GM19240 (cell line): ENCODE data around the gene TMCC1.
"Not testable (repeated sequence)": the region's sequence is repeated elsewhere in the genome, so short reads cannot be mapped to it uniquely, and the experiment has no call there.

ENCODE experiments used
- DNase-seq: peaks from one replicate; pipeline ENCODE4 v3.0.0; 2011; ENCODE audit warnings: low spot score; ENCODE audit not compliant: insufficient read length

The TMCC1 gene

DNA sequence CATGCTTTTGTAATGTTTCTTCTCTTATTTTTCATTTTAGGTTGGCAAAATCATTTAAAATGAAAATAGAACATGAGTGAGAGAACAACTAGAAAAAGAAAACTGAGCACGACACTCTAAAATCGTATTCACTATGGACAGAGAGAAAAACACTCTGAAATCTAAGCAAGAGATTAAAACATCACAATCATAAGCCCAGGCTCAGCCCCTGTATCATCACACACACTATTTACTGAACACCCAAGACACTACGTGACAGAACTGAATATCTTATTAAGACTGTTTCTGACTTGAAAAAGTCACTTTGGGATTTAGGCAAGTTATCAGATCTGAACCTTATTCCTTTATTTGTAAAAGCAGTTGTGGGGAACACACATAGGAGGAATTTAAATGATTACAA lies 204.5 kb downstream of the TMCC1 start:
- no peak for DNase-seq

- DNase-seq, result no peak
Observed at GRCh38 chr3:129688271-129688895, 205.1 kb downstream of the TMCC1 start.

DNA sequence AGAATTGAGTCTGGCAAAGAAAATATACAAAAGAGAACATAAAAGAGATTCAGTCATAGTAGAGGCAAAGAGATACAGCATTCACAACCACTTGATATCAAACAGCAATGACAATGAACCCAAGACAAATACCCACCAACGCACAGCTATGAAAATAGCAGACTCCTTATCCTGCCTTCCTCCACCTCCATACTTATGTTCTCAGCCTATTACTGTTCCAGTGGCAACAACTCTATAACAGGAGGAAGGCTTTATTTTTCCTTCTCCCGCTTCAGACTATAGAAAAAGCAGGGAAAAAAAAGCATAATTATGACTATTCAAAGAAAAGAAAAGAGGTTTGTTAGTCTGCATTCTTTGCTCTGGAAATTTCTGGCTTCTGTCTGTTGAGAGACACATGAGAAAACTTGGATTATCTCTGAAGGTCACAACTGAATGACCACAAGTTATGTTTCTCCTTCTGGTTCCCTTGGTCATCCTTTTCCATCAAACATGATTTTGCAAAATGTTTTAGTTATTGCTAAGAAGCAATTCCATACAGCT lies 205.9 kb downstream of the TMCC1 start:
- no peak for DNase-seq

DNA sequence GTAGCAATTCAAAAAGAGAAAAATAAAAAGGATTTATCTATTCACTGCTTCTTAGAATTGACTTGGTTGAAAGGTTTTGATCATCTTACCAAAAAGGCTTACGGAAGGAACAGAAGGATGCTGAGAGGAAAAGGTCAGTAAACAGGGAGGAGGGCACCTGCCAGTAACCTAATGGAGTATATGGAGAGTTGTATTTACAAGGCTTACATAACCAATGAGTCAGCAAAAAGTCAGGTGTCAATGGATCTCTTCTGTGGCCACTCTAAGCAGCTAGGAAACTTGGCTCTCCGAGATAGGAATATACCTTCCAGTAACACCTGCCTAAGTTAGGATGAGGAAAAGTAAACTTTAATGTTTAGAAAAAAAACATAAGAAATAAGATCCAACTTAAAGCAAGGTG lies 206.6 kb downstream of the TMCC1 start:
- DNase-seq, result no peak

DNA sequence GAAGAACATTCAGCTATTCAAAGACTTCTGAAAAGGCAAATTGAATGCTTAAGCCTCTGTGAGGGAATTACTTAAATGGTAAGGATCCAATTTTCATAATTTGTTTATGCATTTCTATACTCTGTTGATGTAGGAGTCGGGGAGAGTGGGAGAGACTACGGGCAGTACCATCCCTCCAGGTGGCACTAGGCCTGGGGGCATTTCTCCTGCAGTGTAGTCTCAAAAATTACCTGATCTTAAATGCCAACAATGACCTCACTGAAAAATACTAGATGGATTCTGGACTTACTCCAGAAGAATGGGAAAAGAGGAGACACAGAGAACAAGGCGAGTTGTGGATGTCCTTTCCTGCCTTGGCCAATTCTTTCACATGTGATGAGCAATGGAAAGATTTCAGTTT lies 209.2 kb downstream of the TMCC1 start:
- DNase-seq, result no peak

GRCh38 chr3:129683201-129683600 lies 210.3 kb downstream of the TMCC1 start:
- DNase-seq, result no peak

DNA sequence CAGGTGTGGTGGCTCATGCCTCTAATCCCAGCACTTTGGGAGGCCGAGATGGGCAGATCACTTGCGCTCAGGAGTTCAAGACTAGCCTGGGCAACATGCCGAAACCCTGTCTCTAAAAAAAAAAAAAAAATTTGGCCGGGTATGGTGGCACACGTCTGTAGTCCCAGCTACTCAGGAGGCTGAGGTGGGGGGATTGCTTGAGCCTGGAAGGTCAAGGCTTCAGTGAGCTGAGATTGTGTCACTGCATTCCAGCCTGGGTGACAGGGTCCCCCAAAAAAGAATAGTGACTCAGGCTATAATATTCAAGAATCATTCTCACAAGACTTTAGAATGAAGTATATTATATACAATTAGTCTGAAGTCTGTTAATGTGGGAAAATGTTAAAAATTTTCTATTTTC lies 216.5 kb downstream of the TMCC1 start:
- no peak for DNase-seq

DNA sequence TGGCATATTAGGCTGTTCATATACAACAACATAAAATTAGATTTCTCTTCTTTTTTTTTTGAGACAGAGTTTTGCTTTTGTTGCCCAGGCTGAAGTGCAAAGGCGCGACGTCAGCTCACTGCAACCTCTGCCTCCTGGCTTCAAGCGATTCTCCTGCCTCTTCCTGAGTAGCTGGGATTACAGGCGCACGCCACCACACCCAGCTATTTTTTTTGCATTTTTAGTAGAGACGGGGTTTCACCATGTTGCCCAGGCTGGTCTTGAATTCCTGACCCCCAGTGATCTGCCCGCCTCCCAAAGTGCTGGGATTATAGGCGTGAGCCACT lies 218.8 kb downstream of the TMCC1 start:
- not testable (repeated sequence) for DNase-seq

DNA sequence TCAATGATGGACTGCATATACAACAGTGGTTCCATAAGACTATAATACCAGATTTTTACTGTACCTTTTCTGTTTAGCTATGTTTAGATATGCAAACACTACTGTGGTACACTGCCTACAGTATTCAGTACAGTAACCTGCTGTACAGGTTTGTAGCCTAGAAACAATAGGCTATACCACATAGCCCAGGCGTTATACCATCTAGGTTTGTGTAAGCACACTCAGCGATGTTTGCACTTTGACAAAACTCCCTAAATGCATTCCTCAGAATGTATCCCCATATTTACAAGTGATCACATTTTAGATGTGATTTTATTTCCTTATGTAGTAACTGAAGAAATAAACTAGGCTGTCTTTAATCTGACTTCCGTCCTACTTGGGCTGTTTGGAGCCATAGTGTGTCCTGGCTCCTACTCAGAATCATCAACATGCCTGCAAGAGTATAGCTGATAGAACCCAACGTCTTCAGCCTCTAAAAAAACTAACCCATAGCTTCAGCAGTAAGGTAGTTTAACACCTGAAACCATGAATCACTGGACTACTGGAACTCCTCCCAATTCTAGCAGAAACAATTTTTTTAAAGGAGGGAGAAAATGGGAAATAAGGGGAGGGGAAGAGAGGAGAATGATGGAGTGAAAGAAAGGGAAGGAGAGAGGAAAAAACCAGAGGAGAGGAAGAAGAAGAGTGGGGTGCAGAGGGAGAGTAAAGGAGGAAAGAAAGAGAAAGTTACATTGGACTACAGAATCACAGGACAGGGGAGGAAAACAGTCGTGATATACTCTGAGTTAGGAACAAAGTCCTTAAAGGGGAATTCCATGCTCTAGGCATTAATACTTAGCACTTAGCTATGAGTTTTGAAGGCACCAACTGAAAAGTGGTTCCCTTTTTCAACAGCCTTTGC lies 219.4 kb downstream of the TMCC1 start:
- no peak for DNase-seq

- no peak for DNase-seq
Observed at GRCh38 chr3:129673012-129673411, 220.5 kb downstream of the TMCC1 start.

DNA sequence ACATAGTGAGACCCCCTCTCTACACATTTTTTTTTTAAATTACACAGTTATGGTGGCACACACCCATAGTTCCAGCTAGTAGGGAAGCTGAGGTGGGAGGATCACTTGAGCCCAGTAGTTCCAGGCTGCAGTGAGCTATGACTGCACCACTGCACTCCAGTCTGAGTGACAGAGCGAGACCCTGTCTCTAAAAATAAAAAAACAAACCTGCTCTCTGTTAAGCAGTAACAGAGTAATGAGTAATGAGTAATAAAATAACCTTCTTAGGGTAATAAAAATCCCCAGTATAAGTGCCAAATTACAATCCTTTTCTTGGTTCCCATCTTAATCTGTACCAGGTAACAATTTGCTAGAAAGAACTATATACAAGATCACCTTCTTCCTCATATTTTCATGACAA lies 221.1 kb downstream of the TMCC1 start:
- no peak for DNase-seq

DNA sequence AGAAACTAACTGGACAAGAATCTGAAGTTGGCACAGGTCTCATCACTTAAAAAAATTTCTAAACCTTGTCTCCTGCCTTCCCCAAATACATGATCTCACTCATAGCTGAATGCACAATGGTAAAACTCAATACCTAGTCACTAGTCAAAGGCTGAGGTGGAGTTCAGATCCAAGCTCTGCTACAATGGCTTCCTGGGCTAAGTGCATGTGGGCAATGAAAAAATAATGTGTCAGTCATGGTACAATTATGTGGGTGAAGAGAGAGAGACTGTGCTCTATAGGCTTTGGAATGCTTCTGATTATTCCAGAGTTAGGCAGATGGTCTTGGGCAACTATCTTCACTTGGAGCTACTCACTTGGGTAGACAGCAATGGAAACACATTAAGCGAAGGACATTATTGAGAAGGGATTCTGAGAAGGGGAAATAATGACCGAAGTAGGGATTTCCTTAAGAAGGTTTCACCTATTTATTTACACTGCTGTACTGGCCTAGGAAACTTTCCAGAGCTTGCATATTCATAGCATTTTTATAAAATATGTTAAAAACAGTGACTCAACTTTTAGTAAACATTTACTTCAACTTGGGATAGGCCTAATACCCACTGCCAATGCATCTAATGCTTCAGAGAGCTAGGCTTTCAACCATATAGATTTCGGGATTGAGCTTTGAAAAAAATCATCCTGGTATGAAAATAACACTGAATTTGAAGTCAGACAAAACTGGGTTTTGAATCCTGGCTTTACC lies 228.3 kb downstream of the TMCC1 start:
- DNase-seq, result no peak

- DNase-seq, result no peak
Observed at GRCh38 chr3:129663930-129664646, 229.4 kb downstream of the TMCC1 start.

GRCh38 chr3:129663045-129663446 lies 230.5 kb downstream of the TMCC1 start:
- DNase-seq, result no peak

GRCh38 chr3:129662191-129662608 lies 231.3 kb downstream of the TMCC1 start:
- DNase-seq, result no peak

- DNase-seq, result no peak
Observed at GRCh38 chr3:129661766-129662165, 231.7 kb downstream of the TMCC1 start.

DNA sequence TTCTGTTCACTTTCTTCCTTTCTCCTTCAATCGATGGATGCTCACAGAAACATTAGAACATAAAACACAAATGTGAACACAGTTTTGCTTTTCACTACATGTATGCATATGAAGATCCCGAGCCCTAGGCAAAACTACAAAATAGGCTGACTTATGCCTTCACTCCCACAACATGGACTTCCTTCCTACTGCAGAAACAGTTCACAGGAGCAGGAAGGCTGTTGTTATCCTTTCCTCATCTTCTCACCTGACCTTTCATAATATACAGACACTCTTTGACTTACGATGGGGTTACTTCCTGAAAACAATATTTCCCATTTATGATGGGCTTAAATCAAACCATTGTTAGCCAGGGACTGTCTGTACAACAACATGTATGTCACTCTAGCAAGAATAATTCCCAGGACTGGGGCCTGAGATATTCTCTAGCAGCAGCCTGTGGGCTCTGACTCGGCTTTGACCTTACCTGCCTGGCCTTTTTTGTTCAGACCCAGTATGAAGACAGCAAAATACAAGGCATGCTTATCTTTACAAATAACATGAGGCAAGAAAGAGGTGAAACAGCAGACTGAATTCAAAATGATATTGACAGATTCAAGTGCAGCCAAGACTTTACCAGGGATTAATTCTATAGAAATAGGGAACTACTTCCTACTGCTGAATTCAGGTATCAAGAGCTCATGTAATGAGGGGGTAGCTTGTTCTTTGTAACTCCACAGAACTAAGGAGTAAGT lies 235.2 kb downstream of the TMCC1 start:
- no peak for DNase-seq

- no peak for DNase-seq
Observed at GRCh38 chr3:129657261-129658046, 236.1 kb downstream of the TMCC1 start.

GRCh38 chr3:129656659-129657247 lies 236.8 kb downstream of the TMCC1 start:
- no peak for DNase-seq
